ENCODE data around the gene NCKAP5.

- TF ChIP-seq CTCF (IDR thresholded peaks at IDR 0.05 in 8 of 11, conservative IDR thresholded peaks at IDR 0.05 in 3 of 11) (no peak), POLR2A (IDR thresholded peaks at IDR 0.05) (no peak), POLR2AphosphoS5 (IDR thresholded peaks at IDR 0.05) (no peak)
Observed at GRCh38 chr2:132738223-132738622, 830.0 kb downstream of the NCKAP5 start.

Measured in spleen (tissue), 7 donors.